Liver (tissue), 9 donors: Measurements from ENCODE around the gene INO80B. TPM values are rescaled to one million over a fixed set of nuclear protein-coding genes. Genes with fewer than 3 reads are reported as not detected.

Experiments used
- DNase-seq: peaks from one replicate; pipeline ENCODE4 v3.0.0-alpha.2; 2017; ENCODE audit warnings: low spot score
- H3K27ac ChIP-seq, 2 donors: one replicate each; pipeline ENCODE4 v1.7.0; 2013; ENCODE audit warnings: inconsistent platforms in 2 of 2, low read length in 2 of 2, control low read depth in 1 of 2, low read depth in 1 of 2, mild to moderate bottlenecking in 1 of 2
- H3K27me3 ChIP-seq, 4 donors: one replicate each; pipeline versions ENCODE4 v1.6.1 to v1.7.0; 2013; ENCODE audit warnings: low read length in 3 of 4, inconsistent platforms in 1 of 4, mild to moderate bottlenecking in 1 of 4, moderate library complexity in 1 of 4; ENCODE audit not compliant: control insufficient read depth in 4 of 4, insufficient read depth in 4 of 4
- H3K36me3 ChIP-seq, 4 donors: one replicate each; pipeline versions ENCODE4 v1.6.1 to v1.7.0; 2013; ENCODE audit warnings: low read length in 3 of 4, mild to moderate bottlenecking in 3 of 4, low read depth in 1 of 4, moderate library complexity in 1 of 4; ENCODE audit not compliant: control insufficient read depth in 4 of 4, insufficient read depth in 3 of 4
- H3K4me1 ChIP-seq, 4 donors: one replicate each; pipeline versions ENCODE4 v1.6.1 to v1.7.0; 2013; ENCODE audit warnings: low read length in 3 of 4, mild to moderate bottlenecking in 3 of 4, moderate library complexity in 1 of 4; ENCODE audit not compliant: control insufficient read depth in 4 of 4, insufficient read depth in 4 of 4
- H3K4me3 ChIP-seq, 3 donors: one replicate each; pipeline versions ENCODE4 v1.6.1 to v1.7.0; 2013; ENCODE audit warnings: low read length in 3 of 3, control low read depth in 1 of 3, low read depth in 1 of 3, mild to moderate bottlenecking in 1 of 3
- H3K9ac ChIP-seq, 2 donors: one replicate each; pipeline ENCODE4 v1.7.0; 2013; ENCODE audit warnings: low read length in 2 of 2, mild to moderate bottlenecking in 2 of 2, moderate library complexity in 2 of 2, control low read depth in 1 of 2, low read depth in 1 of 2
- H3K9me3 ChIP-seq, 4 donors: one replicate each; pipeline versions ENCODE4 v1.6.1 to v1.7.0; 2013; ENCODE audit warnings: low read length in 3 of 4; ENCODE audit not compliant: control insufficient read depth in 4 of 4
- ATF3 ChIP-seq: IDR thresholded peaks from 2 replicates; pipeline ENCODE4 v1.6.1; 2016; ENCODE audit warnings: antibody characterized with exemption
- CTCF ChIP-seq: fragments of 150-350 bp; IDR thresholded peaks from 2 replicates; pipeline ENCODE4 v1.5.1; 2017; ENCODE audit warnings: improper control_type of control experiment, low read depth, low read length; ENCODE audit not compliant: missing input control
- EGR1 ChIP-seq, 2 donors: IDR thresholded peaks; 2 replicates each; pipeline ENCODE4 v1.6.1; 2016 to 2018; ENCODE audit warnings: antibody characterized with exemption in 2 of 2, low read depth in 2 of 2
- FOXA1 ChIP-seq: IDR thresholded peaks from 2 replicates; pipeline ENCODE4 v1.6.1; 2016; ENCODE audit warnings: antibody characterized with exemption
- HNF4A ChIP-seq, 2 donors: conservative IDR thresholded peaks; 2 replicates each; pipeline ENCODE4 v1.6.1; 2016; ENCODE audit warnings: antibody characterized with exemption in 2 of 2, mild to moderate bottlenecking in 2 of 2
- HNF4G ChIP-seq: IDR thresholded peaks from 2 replicates; pipeline ENCODE4 v1.6.1; 2016; ENCODE audit warnings: antibody characterized with exemption
- MAX ChIP-seq: IDR thresholded peaks from 2 replicates; pipeline ENCODE4 v1.6.1; 2016; ENCODE audit warnings: antibody characterized with exemption
- NR2F2 ChIP-seq: IDR thresholded peaks from 2 replicates; pipeline ENCODE4 v1.6.1; 2016; ENCODE audit warnings: antibody characterized with exemption
- RAD21 ChIP-seq, 2 donors: IDR thresholded peaks; 2 replicates each; pipeline ENCODE4 v1.6.1; 2016; ENCODE audit warnings: antibody characterized with exemption in 2 of 2, mild to moderate bottlenecking in 2 of 2
- REST ChIP-seq: IDR thresholded peaks from 2 replicates; pipeline ENCODE4 v1.6.1; 2016; ENCODE audit warnings: antibody characterized with exemption, mild to moderate bottlenecking
- RXRA ChIP-seq, 2 donors: IDR thresholded peaks; 2 replicates each; pipeline ENCODE4 v1.6.1; 2017 to 2018; ENCODE audit warnings: antibody characterized with exemption in 2 of 2, mild to moderate bottlenecking in 1 of 2
- SP1 ChIP-seq: IDR thresholded peaks from 2 replicates; pipeline ENCODE4 v1.6.1; 2018; ENCODE audit warnings: antibody characterized with exemption, mild to moderate bottlenecking
- TAF1 ChIP-seq: conservative IDR thresholded peaks from 2 replicates; pipeline ENCODE4 v1.6.1; 2016; ENCODE audit warnings: antibody characterized with exemption, mild to moderate bottlenecking
- WGBS: extraction: QIAGEN DNeasy Blood & Tissue Kit; methylation state at CpG from one replicate; pipeline ENCODE4 v1.1.7; 2013; 5-methylcytosine and 5-hydroxymethylcytosine counted together
- polyA plus RNA-seq, 2 donors: library from polyadenylated mRNA; stranded (reverse) in 1 of 2; unstranded in 1 of 2; fragments of 200-250 nt in 1 of 2; fragments of >200 nt in 1 of 2; fragmentation: Nextera tagmentation in 1 of 2; extraction: Ambion mirVana in 1 of 2; gene quantifications; one replicate each; pipeline versions ENCODE4 v1.2.1 to v1.2.3, GENCODE V29; 2013 to 2015
- total RNA-seq, 2 donors: library from RNA; depleted of rRNA; stranded (reverse); fragments of >200 nt; gene quantifications; one replicate each; pipeline ENCODE4 v1.2.3, GENCODE V29; 2014
- donor health status: healthy.
- donor health status: healthy.
- donor health status: healthy.
- donor health status: healthy.
- donor health status: healthy.

Gene INO80B
- total and polyA plus RNA-seq, 4 donors, result 2.7 to 14.8 (median 10.5) TPM

DNA sequence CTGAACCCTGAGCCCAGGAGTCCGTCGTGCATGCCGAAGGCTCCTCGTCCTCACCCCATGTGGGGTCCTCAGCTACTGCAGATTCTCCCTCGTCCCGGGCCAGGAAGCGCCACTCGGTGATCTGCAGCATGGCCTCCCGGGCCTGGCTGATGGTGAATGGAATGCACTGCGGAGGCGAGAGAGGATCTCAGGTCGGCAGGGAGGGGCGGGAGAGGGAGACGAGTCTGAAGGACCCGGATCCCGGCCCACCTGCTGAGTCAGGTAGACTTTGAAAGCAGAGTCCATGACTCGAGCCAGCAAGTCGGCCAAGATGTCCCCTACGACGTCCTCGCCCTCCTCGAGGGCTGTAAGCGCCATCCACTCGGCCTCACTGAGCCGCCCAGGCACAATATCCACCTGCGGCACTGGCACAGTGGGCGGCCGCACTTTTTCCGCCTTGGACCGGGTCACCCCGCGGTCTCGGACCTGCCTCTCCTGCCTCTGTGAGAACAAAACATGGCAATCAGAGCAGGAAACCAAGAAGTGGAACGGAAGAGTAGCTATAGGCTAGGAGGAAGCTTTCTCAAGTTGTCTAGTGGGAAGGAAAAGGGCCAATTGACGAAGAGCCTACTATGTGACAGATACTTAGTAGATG, 39.0 kb upstream of the INO80B start:
- H3K4me1 ChIP-seq, result peaks cover 0 to 13% (median 11%) of the 10 kb centered on the region in 4 donors
- H3K9ac ChIP-seq, result no peak overlapping the region
- H3K4me3 ChIP-seq, result peak overlapping the region in 2 of 3 donors; percentile 4 to 39
- no peak overlapping the region for H3K27ac ChIP-seq
- peaks cover 0 to 7% (median 0%) of the 10 kb centered on the region in 4 donors for H3K27me3 ChIP-seq
- no peak for TF ChIP-seq TAF1
- TF ChIP-seq FOXA1, result no peak
- TF ChIP-seq RAD21 (IDR thresholded peaks at IDR 0.05), result no peak
- TF ChIP-seq HNF4A (conservative IDR thresholded peaks at IDR 0.05), result no peak
- no peak for TF ChIP-seq ATF3
- no peak for TF ChIP-seq SP1
- TF ChIP-seq EGR1 (IDR thresholded peaks at IDR 0.05; ENCODE audit: low read depth in 2 of 2), result no peak
- no peaks in the 10 kb centered on the region for H3K36me3 ChIP-seq
- no peaks in the 10 kb centered on the region for H3K9me3 ChIP-seq
- no peak for DNase-seq
- 49% methylated on average over 35 of the region's 35 CpGs for WGBS

- no peak overlapping the region for H3K4me3 ChIP-seq
- H3K9me3 ChIP-seq, result no peaks in the 10 kb centered on the region
- H3K4me1 ChIP-seq, result peaks cover 5 to 20% (median 16%) of the 10 kb centered on the region in 4 donors
- no peak overlapping the region for H3K27ac ChIP-seq
- DNase-seq, result no peak
- H3K27me3 ChIP-seq, result peaks cover 0 to 7% (median 0%) of the 10 kb centered on the region in 4 donors
- H3K36me3 ChIP-seq, result no peaks in the 10 kb centered on the region
- H3K9ac ChIP-seq, result no peak overlapping the region
- 64% methylated on average over 3 of the region's 3 CpGs for WGBS
- TF ChIP-seq CTCF (no peak), MAX (no peak), RAD21 (IDR thresholded peaks at IDR 0.05) (peak in 1 of 2 donors; percentile 13), HNF4G (no peak)
These were observed 38.1 kb upstream of the INO80B start for GRCh38 chr2:74416778-74417177.

DNA sequence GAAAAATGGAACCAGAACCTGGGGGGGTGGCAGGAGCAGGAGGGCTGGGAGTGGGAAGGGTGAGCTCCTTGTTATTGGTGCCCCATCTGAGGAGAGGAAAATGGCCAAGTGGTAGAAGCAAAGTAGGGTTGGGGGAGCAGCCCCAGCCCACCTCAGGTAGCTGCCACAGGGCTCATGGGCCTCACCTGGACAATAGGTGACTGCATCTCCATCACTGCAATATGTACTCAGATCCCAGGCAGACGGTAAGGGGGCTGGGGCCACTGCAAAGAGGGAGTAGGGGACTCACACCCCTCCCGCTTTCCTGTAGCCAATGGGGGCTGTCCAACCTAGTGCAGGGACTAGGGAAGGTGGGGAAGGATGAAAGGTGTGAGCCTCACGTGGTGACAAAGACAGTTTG, 37.7 kb upstream of the INO80B start:
- WGBS, result 78% methylated on average over 3 of the region's 3 CpGs
- H3K27ac ChIP-seq, result no peak overlapping the region
- no peaks in the 10 kb centered on the region for H3K36me3 ChIP-seq
- peaks cover 7 to 22% (median 19%) of the 10 kb centered on the region in 4 donors for H3K4me1 ChIP-seq
- no peak overlapping the region for H3K4me3 ChIP-seq
- H3K27me3 ChIP-seq, result peaks cover 0 to 7% (median 0%) of the 10 kb centered on the region in 4 donors
- H3K9ac ChIP-seq, result no peak overlapping the region
- H3K9me3 ChIP-seq, result no peaks in the 10 kb centered on the region
- TF ChIP-seq TAF1 (no peak), RXRA (IDR thresholded peaks at IDR 0.05) (no peak), HNF4A (conservative IDR thresholded peaks at IDR 0.05) (no peak), NR2F2 (no peak), REST (no peak), SP1 (no peak), ATF3 (no peak), CTCF (no peak), FOXA1 (no peak), MAX (no peak)
- no peak for DNase-seq
